SK-N-SH (cell line): ENCODE data around the gene RCSD1. TPM values are rescaled to one million over a fixed set of nuclear protein-coding genes. Genes with fewer than 3 reads are reported as not detected.

Source experiments
- CTCF ChIA-PET: fragments of 300-600, 350-600 bp; formaldehyde crosslinking; extraction: SDS; loops from one replicate; lab custom pipeline; 2021; lab: Yijun Ruan, JAX
- POLR2A ChIA-PET: fragments of 350-600 bp; sonication (Branson Sonifier 250); formaldehyde crosslinking; extraction: SDS; loops from one replicate; lab custom pipeline; 2020; ENCODE audit warnings: antibody characterized with exemption, inconsistent platforms; lab: Yijun Ruan, JAX
- DNase-seq: peaks from one replicate; pipeline ENCODE4 v3.0.0; 2012
- H2AFZ ChIP-seq: fragments of 200-600 bp; sonication (generic); 2 replicates; pipeline ENCODE4 v1.8.1; 2016; ENCODE audit warnings: antibody characterized with exemption, mild to moderate bottlenecking, low read depth
- H3F3A ChIP-seq: fragments of 200-600 bp; sonication (generic); replicated peaks from 2 replicates; pipeline ENCODE3; 2016; ENCODE audit warnings: antibody characterized with exemption, mild to moderate bottlenecking; ENCODE audit not compliant: insufficient read depth
- H3K27ac ChIP-seq, 2 experiments: fragments of 200-500 bp in 1 of 2; fragments of 200-600 bp in 1 of 2; sonication (Bioruptor generic) in 1 of 2; sonication (generic), shearing (Covaris generic) in 1 of 2; 2 replicates each; pipeline versions ENCODE4 v1.5.1 to v1.6.1; 2014 to 2016; ENCODE audit warnings: low read depth in 2 of 2, inconsistent platforms in 1 of 2, low read length in 1 of 2, mild to moderate bottlenecking in 1 of 2, mixed read lengths in 1 of 2
- H3K27me3 ChIP-seq: fragments of 200-600 bp; sonication (generic), shearing (Covaris generic); 2 replicates; pipeline ENCODE4 v1.6.1; 2016; ENCODE audit warnings: mixed run types; ENCODE audit not compliant: insufficient read depth
- H3K36me3 ChIP-seq, 2 experiments: fragments of 200-500 bp in 1 of 2; fragments of 200-600 bp in 1 of 2; sonication (Bioruptor generic) in 1 of 2; sonication (generic) in 1 of 2; replicated peaks in 1 of 2; 2 replicates each; pipeline versions ENCODE3 to v1.5.1; 2014 to 2016; ENCODE audit warnings: low read length in 1 of 2, mild to moderate bottlenecking in 1 of 2; ENCODE audit not compliant: insufficient read depth in 2 of 2, control insufficient read depth in 1 of 2
- H3K4me1 ChIP-seq, 2 experiments: fragments of 200-500 bp in 1 of 2; fragments of 200-600 bp in 1 of 2; sonication (Bioruptor generic) in 1 of 2; sonication (generic), shearing (Covaris generic) in 1 of 2; 2 replicates each; pipeline versions ENCODE4 v1.5.1 to v1.6.1; 2014 to 2016; ENCODE audit warnings: low read depth in 1 of 2, low read length in 1 of 2, mixed run types in 1 of 2; ENCODE audit not compliant: insufficient read depth in 2 of 2, control insufficient read depth in 1 of 2
- H3K4me2 ChIP-seq: fragments of 200-600 bp; sonication (generic), shearing (Covaris generic); 2 replicates; pipeline ENCODE4 v1.6.1; 2017; ENCODE audit warnings: mixed run types
- H3K4me3 ChIP-seq, 2 experiments: fragments of 200-500 bp in 1 of 2; fragments of 200-600 bp in 1 of 2; sonication (Bioruptor generic) in 1 of 2; sonication (generic), shearing (Covaris generic) in 1 of 2; 2 replicates each; pipeline versions ENCODE4 v1.5.1 to v1.8.1; 2014 to 2016; ENCODE audit warnings: low read depth in 2 of 2, inconsistent platforms in 1 of 2, low read length in 1 of 2, mild to moderate bottlenecking in 1 of 2, mixed read lengths in 1 of 2, moderate library complexity in 1 of 2
- H3K79me2 ChIP-seq: fragments of 200-600 bp; sonication (generic); 2 replicates; pipeline ENCODE4 v1.8.1; 2017; ENCODE audit warnings: mild to moderate bottlenecking; ENCODE audit not compliant: insufficient read depth
- H3K9ac ChIP-seq: fragments of 200-600 bp; sonication (generic); 2 replicates; pipeline ENCODE4 v1.6.1; 2017; ENCODE audit warnings: mixed run types
- H3K9me2 ChIP-seq: fragments of 200-600 bp; sonication (generic); 2 replicates; pipeline ENCODE4 v1.6.1; 2017; ENCODE audit warnings: mixed run types
- H3K9me3 ChIP-seq: fragments of 200-600 bp; sonication (generic); 2 replicates; pipeline ENCODE4 v1.6.1; 2017; ENCODE audit warnings: mixed run types, mild to moderate bottlenecking, moderate library complexity
- H4K20me1 ChIP-seq: fragments of 200-600 bp; sonication (generic); 2 replicates; pipeline ENCODE4 v1.6.1; 2017; ENCODE audit warnings: mild to moderate bottlenecking, mixed run types; ENCODE audit not compliant: insufficient read depth
- EP300 ChIP-seq, 2 experiments: IDR thresholded peaks; 2 replicates each; pipeline versions ENCODE4 v1.4.0 to v1.6.1; 2012; ENCODE audit warnings: borderline replicate concordance in 1 of 2, low read depth in 1 of 2, low read length in 1 of 2
- EZH2phosphoT487 ChIP-seq: fragments of 200-600 bp; sonication (generic); IDR thresholded peaks from 2 replicates; pipeline ENCODE4 v1.6.1; 2017; ENCODE audit warnings: low read depth, mixed run types, mild to moderate bottlenecking, antibody characterized with exemption, moderate library complexity, borderline replicate concordance
- FOSL2 ChIP-seq: IDR thresholded peaks from 2 replicates; pipeline ENCODE4 v1.4.0; 2012; ENCODE audit warnings: low read depth, mild to moderate bottlenecking, moderate library complexity, borderline replicate concordance
- FOXM1 ChIP-seq: IDR thresholded peaks from 2 replicates; pipeline ENCODE4 v1.4.0; 2012; ENCODE audit warnings: low read depth, mild to moderate bottlenecking
- JUND ChIP-seq: IDR thresholded peaks from 2 replicates; pipeline ENCODE4 v1.4.0; 2012
- NFIC ChIP-seq: IDR thresholded peaks from 2 replicates; pipeline ENCODE4 v1.4.0; 2012; ENCODE audit warnings: borderline replicate concordance
- RAD21 ChIP-seq: IDR thresholded peaks from 2 replicates; pipeline ENCODE4 v1.6.1; 2012; ENCODE audit warnings: mild to moderate bottlenecking, low read length
- RCOR1 ChIP-seq: fragments of 150-350 bp; IDR thresholded peaks from 2 replicates; pipeline ENCODE4 v1.6.1; 2017; ENCODE audit warnings: antibody characterized with exemption, low read length
- RFX5 ChIP-seq: IDR thresholded peaks from 2 replicates; pipeline ENCODE4 v1.6.1; 2012; ENCODE audit warnings: mild to moderate bottlenecking, improper control_type of control experiment, low read length
- RXRA ChIP-seq: IDR thresholded peaks from 2 replicates; pipeline ENCODE4 v1.4.0; 2012; ENCODE audit warnings: low read depth, mild to moderate bottlenecking, borderline replicate concordance
- SIN3A ChIP-seq: IDR thresholded peaks from 2 replicates; pipeline ENCODE4 v1.6.1; 2012; ENCODE audit warnings: low read depth, mild to moderate bottlenecking, low read length, moderate library complexity, borderline replicate concordance
- TCF12 ChIP-seq: IDR thresholded peaks from 2 replicates; pipeline ENCODE4 v1.4.0; 2012
- WGBS: methylation state at CpG from one replicate; pipeline ENCODE4 v1.1.6; 2017; ENCODE audit warnings: low lambda C conversion rate; 5-methylcytosine and 5-hydroxymethylcytosine counted together
- polyA plus RNA-seq, 3 experiments: library from polyadenylated mRNA; depleted of rRNA; stranded (reverse); fragments of >200 nt; gene quantifications; 2 replicates each; pipeline ENCODE4 v1.2.3, GENCODE V29; 2012
- TF ChIP-seq, protein P1 (sequence below): fragments of 150-350 bp; IDR thresholded peaks from 2 replicates; pipeline ENCODE4 v1.6.1; 2017; ENCODE audit warnings: antibody characterized with exemption, low read length, low read depth, borderline replicate concordance
- TF ChIP-seq, protein P2 (sequence below): fragments of 200-600 bp; sonication (generic); IDR thresholded peaks from 2 replicates; pipeline ENCODE4 v1.6.1; 2017; ENCODE audit warnings: antibody characterized with exemption, mild to moderate bottlenecking, moderate library complexity
- TF ChIP-seq, protein P3 (sequence below): IDR thresholded peaks from 2 replicates; pipeline ENCODE4; 2012
- TF ChIP-seq, protein P4 (sequence below): IDR thresholded peaks from 2 replicates; pipeline ENCODE4 v1.4.0; 2012; ENCODE audit warnings: low read depth, borderline replicate concordance
- TF ChIP-seq, protein P5 (sequence below): IDR thresholded peaks from 2 replicates; pipeline ENCODE4 v1.4.0; 2012; ENCODE audit warnings: low read depth, borderline replicate concordance
- TF ChIP-seq, protein P6 (sequence below): IDR thresholded peaks from 2 replicates; pipeline ENCODE4 v1.4.0; 2012; ENCODE audit warnings: low read depth

The RCSD1 gene
- polyA plus RNA-seq, 1 of the 3 experiments (the other 2 are of a cell fraction): 0.02 TPM

DNA sequence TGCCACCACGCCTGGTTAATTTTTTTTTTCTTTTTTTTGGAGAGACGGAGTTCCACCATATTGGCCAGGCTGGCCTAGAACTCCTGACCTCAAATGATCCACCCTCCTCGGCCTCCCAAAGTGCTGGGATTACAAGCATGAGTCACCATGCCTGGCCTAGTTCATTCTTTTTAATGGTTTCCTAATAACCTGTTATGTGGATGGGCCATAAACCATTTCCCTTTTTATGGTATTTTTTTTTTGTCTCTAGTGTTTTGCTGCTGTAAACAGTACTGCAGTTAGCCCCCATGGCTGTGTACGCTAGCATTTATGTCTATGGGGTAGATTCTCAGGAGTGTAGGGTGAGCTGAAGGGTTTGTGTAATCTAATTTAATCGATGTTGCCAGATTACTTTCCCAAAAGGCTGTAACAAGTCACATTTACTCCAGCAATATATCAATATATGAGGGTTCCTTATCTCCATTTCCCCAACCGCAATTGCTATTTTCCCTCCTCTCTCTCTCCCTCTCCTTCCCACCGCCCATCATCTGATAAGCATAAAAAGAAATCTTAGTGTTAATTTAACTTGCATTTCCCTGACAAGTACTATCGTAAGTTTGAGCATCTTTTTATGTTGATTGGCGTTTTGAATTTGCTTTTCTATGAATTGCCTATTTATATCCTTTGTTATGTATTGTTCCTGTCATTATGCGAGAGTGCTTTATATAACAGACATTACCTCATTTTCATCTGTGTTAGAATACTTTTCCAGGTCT, 28.7 kb downstream of the RCSD1 start (continued):
- no peak for TF ChIP-seq EP300 (IDR thresholded peaks at IDR 0.05; ENCODE audit: borderline replicate concordance in 1 of 2, low read depth in 1 of 2, low read length in 1 of 2)
- TF ChIP-seq RXRA: no peak
- TF ChIP-seq, protein P1, sequence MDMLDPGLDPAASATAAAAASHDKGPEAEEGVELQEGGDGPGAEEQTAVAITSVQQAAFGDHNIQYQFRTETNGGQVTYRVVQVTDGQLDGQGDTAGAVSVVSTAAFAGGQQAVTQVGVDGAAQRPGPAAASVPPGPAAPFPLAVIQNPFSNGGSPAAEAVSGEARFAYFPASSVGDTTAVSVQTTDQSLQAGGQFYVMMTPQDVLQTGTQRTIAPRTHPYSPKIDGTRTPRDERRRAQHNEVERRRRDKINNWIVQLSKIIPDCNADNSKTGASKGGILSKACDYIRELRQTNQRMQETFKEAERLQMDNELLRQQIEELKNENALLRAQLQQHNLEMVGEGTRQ: no peak
- no peak for TF ChIP-seq RCOR1
- TF ChIP-seq NFIC: no peak
- TF ChIP-seq, protein P2, sequence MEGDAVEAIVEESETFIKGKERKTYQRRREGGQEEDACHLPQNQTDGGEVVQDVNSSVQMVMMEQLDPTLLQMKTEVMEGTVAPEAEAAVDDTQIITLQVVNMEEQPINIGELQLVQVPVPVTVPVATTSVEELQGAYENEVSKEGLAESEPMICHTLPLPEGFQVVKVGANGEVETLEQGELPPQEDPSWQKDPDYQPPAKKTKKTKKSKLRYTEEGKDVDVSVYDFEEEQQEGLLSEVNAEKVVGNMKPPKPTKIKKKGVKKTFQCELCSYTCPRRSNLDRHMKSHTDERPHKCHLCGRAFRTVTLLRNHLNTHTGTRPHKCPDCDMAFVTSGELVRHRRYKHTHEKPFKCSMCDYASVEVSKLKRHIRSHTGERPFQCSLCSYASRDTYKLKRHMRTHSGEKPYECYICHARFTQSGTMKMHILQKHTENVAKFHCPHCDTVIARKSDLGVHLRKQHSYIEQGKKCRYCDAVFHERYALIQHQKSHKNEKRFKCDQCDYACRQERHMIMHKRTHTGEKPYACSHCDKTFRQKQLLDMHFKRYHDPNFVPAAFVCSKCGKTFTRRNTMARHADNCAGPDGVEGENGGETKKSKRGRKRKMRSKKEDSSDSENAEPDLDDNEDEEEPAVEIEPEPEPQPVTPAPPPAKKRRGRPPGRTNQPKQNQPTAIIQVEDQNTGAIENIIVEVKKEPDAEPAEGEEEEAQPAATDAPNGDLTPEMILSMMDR: no peak
- no peak for TF ChIP-seq RAD21
- TF ChIP-seq RFX5: no peak
- TF ChIP-seq, protein P3, sequence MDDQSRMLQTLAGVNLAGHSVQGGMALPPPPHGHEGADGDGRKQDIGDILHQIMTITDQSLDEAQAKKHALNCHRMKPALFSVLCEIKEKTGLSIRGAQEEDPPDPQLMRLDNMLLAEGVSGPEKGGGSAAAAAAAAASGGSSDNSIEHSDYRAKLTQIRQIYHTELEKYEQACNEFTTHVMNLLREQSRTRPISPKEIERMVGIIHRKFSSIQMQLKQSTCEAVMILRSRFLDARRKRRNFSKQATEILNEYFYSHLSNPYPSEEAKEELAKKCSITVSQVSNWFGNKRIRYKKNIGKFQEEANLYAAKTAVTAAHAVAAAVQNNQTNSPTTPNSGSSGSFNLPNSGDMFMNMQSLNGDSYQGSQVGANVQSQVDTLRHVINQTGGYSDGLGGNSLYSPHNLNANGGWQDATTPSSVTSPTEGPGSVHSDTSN: no peak

DNA sequence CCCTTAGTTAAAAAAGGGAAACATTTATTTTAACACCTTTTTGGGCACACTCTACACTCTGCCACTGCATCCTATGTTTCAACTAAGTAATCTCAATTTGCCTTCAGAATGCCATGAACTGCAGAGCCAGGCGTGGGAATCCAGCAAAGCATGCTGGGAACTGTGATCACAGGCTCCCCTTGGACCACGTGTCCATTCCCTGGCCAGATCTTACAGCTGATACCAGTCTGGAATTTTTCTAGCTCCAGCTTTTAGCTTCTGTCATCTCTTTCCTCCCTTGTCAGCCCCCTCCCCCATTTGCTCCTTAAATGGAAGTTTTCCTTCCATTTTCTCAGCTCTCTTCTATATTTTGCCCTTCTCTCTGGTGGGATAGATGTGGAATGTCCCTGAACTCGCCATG, 29.4 kb downstream of the RCSD1 start:
- Histone ChIP-seq H3K9me2 (no peaks in the 10 kb centered on the region), H3K9ac (no peak overlapping the region), H3K27me3 (no peaks in the 10 kb centered on the region), H3K4me1 (peaks cover 24 to 28% of the 10 kb centered on the region in 2 experiments), H3K79me2 (no peaks in the 10 kb centered on the region), H3K4me3 (no peak overlapping the region), H3F3A (peaks cover 26% of the 10 kb centered on the region), H4K20me1 (no peaks in the 10 kb centered on the region), H3K27ac (no peak overlapping the region), H3K36me3 (no peaks in the 10 kb centered on the region), H3K4me2 (no peak overlapping the region), H2AFZ (0 out of 2 replicates have a peak overlapping the region, but pooled peaks have one; percentile 25), H3K9me3 (no peaks in the 10 kb centered on the region)
- no peak for TF ChIP-seq RFX5
- TF ChIP-seq RXRA: no peak
- TF ChIP-seq, protein P1: no peak
- peak; percentile 10; the same call in 1 of the 2 replicates for TF ChIP-seq TCF12
- TF ChIP-seq SIN3A: no peak
- TF ChIP-seq, protein P4, sequence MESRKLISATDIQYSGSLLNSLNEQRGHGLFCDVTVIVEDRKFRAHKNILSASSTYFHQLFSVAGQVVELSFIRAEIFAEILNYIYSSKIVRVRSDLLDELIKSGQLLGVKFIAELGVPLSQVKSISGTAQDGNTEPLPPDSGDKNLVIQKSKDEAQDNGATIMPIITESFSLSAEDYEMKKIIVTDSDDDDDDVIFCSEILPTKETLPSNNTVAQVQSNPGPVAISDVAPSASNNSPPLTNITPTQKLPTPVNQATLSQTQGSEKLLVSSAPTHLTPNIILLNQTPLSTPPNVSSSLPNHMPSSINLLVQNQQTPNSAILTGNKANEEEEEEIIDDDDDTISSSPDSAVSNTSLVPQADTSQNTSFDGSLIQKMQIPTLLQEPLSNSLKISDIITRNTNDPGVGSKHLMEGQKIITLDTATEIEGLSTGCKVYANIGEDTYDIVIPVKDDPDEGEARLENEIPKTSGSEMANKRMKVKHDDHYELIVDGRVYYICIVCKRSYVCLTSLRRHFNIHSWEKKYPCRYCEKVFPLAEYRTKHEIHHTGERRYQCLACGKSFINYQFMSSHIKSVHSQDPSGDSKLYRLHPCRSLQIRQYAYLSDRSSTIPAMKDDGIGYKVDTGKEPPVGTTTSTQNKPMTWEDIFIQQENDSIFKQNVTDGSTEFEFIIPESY: no peak
- TF ChIP-seq, protein P5, sequence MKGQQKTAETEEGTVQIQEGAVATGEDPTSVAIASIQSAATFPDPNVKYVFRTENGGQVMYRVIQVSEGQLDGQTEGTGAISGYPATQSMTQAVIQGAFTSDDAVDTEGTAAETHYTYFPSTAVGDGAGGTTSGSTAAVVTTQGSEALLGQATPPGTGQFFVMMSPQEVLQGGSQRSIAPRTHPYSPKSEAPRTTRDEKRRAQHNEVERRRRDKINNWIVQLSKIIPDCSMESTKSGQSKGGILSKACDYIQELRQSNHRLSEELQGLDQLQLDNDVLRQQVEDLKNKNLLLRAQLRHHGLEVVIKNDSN: peak; percentile 82
- TF ChIP-seq EZH2phosphoT487: no peak
- no peak for TF ChIP-seq JUND
- TF ChIP-seq, protein P6, sequence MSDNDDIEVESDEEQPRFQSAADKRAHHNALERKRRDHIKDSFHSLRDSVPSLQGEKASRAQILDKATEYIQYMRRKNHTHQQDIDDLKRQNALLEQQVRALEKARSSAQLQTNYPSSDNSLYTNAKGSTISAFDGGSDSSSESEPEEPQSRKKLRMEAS: peak; percentile 81
- no peak for TF ChIP-seq FOSL2
- TF ChIP-seq FOXM1: no peak
- ChIA-PET POLR2A (no interaction called here), CTCF (no interaction called here)
- peak; percentile 32 for DNase-seq
- 57% methylated on average over 3 of the region's 3 CpGs for WGBS
